Brain microvascular endothelial cell (primary cell): ENCODE measurements around the gene CDHR3.
"Not testable (repeated sequence)": the region's sequence is repeated elsewhere in the genome, so short reads cannot be mapped to it uniquely, and the experiment has no call there.

ENCODE experiments used
- DNase-seq: peaks from one replicate; pipeline ENCODE4 v3.0.0-alpha.2; 2020
- H3K27ac ChIP-seq: fragments of 250-450 bp; sonication (Bioruptor Pico); 2 replicates; pipeline ENCODE4 v1.5.1; 2020; ENCODE audit warnings: mild to moderate bottlenecking, moderate library complexity
- H3K27me3 ChIP-seq: fragments of 250-450 bp; sonication (Bioruptor Pico); replicated peaks from 2 replicates; pipeline ENCODE4 v1.5.1; 2020; ENCODE audit warnings: mild to moderate bottlenecking
- H3K36me3 ChIP-seq: fragments of 250-450 bp; sonication (Bioruptor Pico); replicated peaks from 2 replicates; pipeline ENCODE4 v1.5.1; 2020; ENCODE audit warnings: mild to moderate bottlenecking
- H3K4me3 ChIP-seq: 2 replicates; pipeline ENCODE4 v1.5.1; 2011; ENCODE audit warnings: low read depth, mild to moderate bottlenecking, control low read depth, low read length, moderate library complexity
- CTCF ChIP-seq: IDR thresholded peaks from 2 replicates; pipeline ENCODE4 v1.5.1; 2011; ENCODE audit warnings: low read depth, mild to moderate bottlenecking, moderate library complexity, low read length, control low read depth, inconsistent platforms; ENCODE audit errors: missing control alignments
- in situ Hi-C: cut with HindIII; loops from 2 replicates; pipeline ENCODE4 v1.10.0; 2017; ENCODE audit warnings: low sequenced_read_pairs, low pct_ligation_motif_present

CDHR3 gene

GRCh38 chr7:105952917-105953595 is 10.0 kb upstream of the CDHR3 start:
- Histone ChIP-seq H3K27ac (no peak overlapping the region), H3K36me3 (no peaks in the 10 kb centered on the region), H3K27me3 (no peaks in the 10 kb centered on the region), H3K4me3 (no peak overlapping the region)
- in situ Hi-C loops: no loop called here
- no peak for DNase-seq
- no peak for TF ChIP-seq CTCF

GRCh38 chr7:105954711-105955110 is 8.4 kb upstream of the CDHR3 start:
- no peaks in the 10 kb centered on the region for H3K27me3 ChIP-seq
- in situ Hi-C loops: no loop called here
- no peak overlapping the region for H3K4me3 ChIP-seq
- H3K36me3 ChIP-seq: no peaks in the 10 kb centered on the region
- no peak for TF ChIP-seq CTCF
- no peak overlapping the region for H3K27ac ChIP-seq
- DNase-seq: no peak

- DNase-seq, H3K27ac ChIP-seq, H3K4me3 ChIP-seq, H3K27me3 ChIP-seq, H3K36me3 ChIP-seq, in situ Hi-C loops: not testable (repeated sequence)
Measured at GRCh38 chr7:105955651-105956466, 7.2 kb upstream of the CDHR3 start.

- H3K36me3 ChIP-seq: no peaks in the 10 kb centered on the region
- in situ Hi-C loops: no loop called here
- TF ChIP-seq CTCF: no peak
- DNase-seq: no peak
- H3K27ac ChIP-seq: no peak overlapping the region
- no peak overlapping the region for H3K4me3 ChIP-seq
- H3K27me3 ChIP-seq: no peaks in the 10 kb centered on the region
Measured at GRCh38 chr7:105958012-105958411, 5.1 kb upstream of the CDHR3 start.

GRCh38 chr7:105962353-105962752 is 711 bp upstream of the CDHR3 start:
- TF ChIP-seq CTCF: no peak
- in situ Hi-C loops: no loop called here
- Histone ChIP-seq H3K36me3 (no peaks in the 10 kb centered on the region), H3K27ac (no peak overlapping the region), H3K4me3 (no peak overlapping the region), H3K27me3 (no peaks in the 10 kb centered on the region)
- DNase-seq: no peak

- no peak for TF ChIP-seq CTCF
- Histone ChIP-seq H3K36me3 (no peaks in the 10 kb centered on the region), H3K27me3 (no peaks in the 10 kb centered on the region), H3K27ac (no peak overlapping the region), H3K4me3 (no peak overlapping the region)
- in situ Hi-C loops: no loop called here
- no peak for DNase-seq
Measured at GRCh38 chr7:105971845-105972244, 8.8 kb downstream of the CDHR3 start.
